Uterus (tissue), 2 donors: Measurements from ENCODE around the gene H1-8.

Source experiments
- CTCF ChIP-seq, 4 experiments: fragments of 200-600 bp in 2 of 4; fragments of 450-650 bp in 2 of 4; sonication (generic) in 2 of 4; IDR thresholded peaks; one replicate each; pipeline ENCODE4 v1.5.1; 2016 to 2019; ENCODE audit warnings: antibody characterized with exemption in 4 of 4, mild to moderate bottlenecking in 2 of 4, moderate library complexity in 1 of 4
- POLR2A ChIP-seq, 2 donors: fragments of 450-650 bp; IDR thresholded peaks; one replicate each; pipeline ENCODE4 v1.6.1; 2016; ENCODE audit warnings: antibody characterized with exemption in 2 of 2, mild to moderate bottlenecking in 1 of 2, moderate library complexity in 1 of 2

GRCh38 chr3:129522953-129523352 lies 20.0 kb upstream of the H1-8 start:
- TF ChIP-seq CTCF (IDR thresholded peaks at IDR 0.05) (no peak), POLR2A (IDR thresholded peaks at IDR 0.05) (no peak)
